ENCODE results near the gene MAP3K7CL.

MAP3K7CL gene

GRCh38 chr21:29189353-29189752 lies 58.9 kb downstream of the MAP3K7CL start:
- TF ChIP-seq EP300 (IDR thresholded peaks at IDR 0.05; ENCODE audit: borderline replicate concordance) (no peak), REST (IDR thresholded peaks at IDR 0.05; ENCODE audit: low read depth) (no peak), USF1 (IDR thresholded peaks at IDR 0.05) (no peak), CEBPB (IDR thresholded peaks at IDR 0.05) (no peak), CREB1 (IDR thresholded peaks at IDR 0.05; ENCODE audit: low read depth) (no peak), TCF12 (IDR thresholded peaks at IDR 0.05; ENCODE audit: low read depth) (no peak), ZBTB7A (IDR thresholded peaks at IDR 0.05; ENCODE audit: low read depth) (no peak), FOXM1 (IDR thresholded peaks at IDR 0.05; ENCODE audit: borderline replicate concordance, low read depth) (no peak), TEAD4 (IDR thresholded peaks at IDR 0.05) (no peak), YY1 (IDR thresholded peaks at IDR 0.05; ENCODE audit: low read depth) (no peak), MAX (IDR thresholded peaks at IDR 0.05) (no peak), NFIC (IDR thresholded peaks at IDR 0.05) (no peak), TAF1 (IDR thresholded peaks at IDR 0.05; ENCODE audit: low read depth) (no peak), RAD21 (IDR thresholded peaks at IDR 0.05; ENCODE audit: low read depth) (no peak), EGR1 (IDR thresholded peaks at IDR 0.05) (no peak)

- TF ChIP-seq MAX (IDR thresholded peaks at IDR 0.05) (no peak), NFIC (IDR thresholded peaks at IDR 0.05) (no peak), ZBTB7A (IDR thresholded peaks at IDR 0.05; ENCODE audit: low read depth) (no peak), TEAD4 (IDR thresholded peaks at IDR 0.05) (no peak), EP300 (IDR thresholded peaks at IDR 0.05; ENCODE audit: borderline replicate concordance) (no peak)
These were observed 60.5 kb downstream of the MAP3K7CL start for GRCh38 chr21:29190923-29191331.

- TF ChIP-seq TEAD4 (IDR thresholded peaks at IDR 0.05): no peak
- no peak for TF ChIP-seq YY1 (IDR thresholded peaks at IDR 0.05; ENCODE audit: low read depth)
- TF ChIP-seq TCF12 (IDR thresholded peaks at IDR 0.05; ENCODE audit: low read depth): no peak
- TF ChIP-seq CREB1 (IDR thresholded peaks at IDR 0.05; ENCODE audit: low read depth): no peak
- TF ChIP-seq EGR1 (IDR thresholded peaks at IDR 0.05): no peak
- TF ChIP-seq MAX (IDR thresholded peaks at IDR 0.05): no peak
- TF ChIP-seq ZBTB7A (IDR thresholded peaks at IDR 0.05; ENCODE audit: low read depth): no peak
- TF ChIP-seq USF1 (IDR thresholded peaks at IDR 0.05): no peak
- TF ChIP-seq TAF1 (IDR thresholded peaks at IDR 0.05; ENCODE audit: low read depth): no peak
- no peak for TF ChIP-seq FOXM1 (IDR thresholded peaks at IDR 0.05; ENCODE audit: borderline replicate concordance, low read depth)
- no peak for TF ChIP-seq EP300 (IDR thresholded peaks at IDR 0.05; ENCODE audit: borderline replicate concordance)
- TF ChIP-seq RAD21 (IDR thresholded peaks at IDR 0.05; ENCODE audit: low read depth): no peak
- no peak for TF ChIP-seq REST (IDR thresholded peaks at IDR 0.05; ENCODE audit: low read depth)
- TF ChIP-seq CEBPB (IDR thresholded peaks at IDR 0.05): no peak
- no peak for TF ChIP-seq NFIC (IDR thresholded peaks at IDR 0.05)
These were observed 62.6 kb downstream of the MAP3K7CL start for GRCh38 chr21:29193072-29193471.

- TF ChIP-seq USF1 (IDR thresholded peaks at IDR 0.05): no peak
- TF ChIP-seq CEBPB (IDR thresholded peaks at IDR 0.05): no peak
These were observed 63.5 kb downstream of the MAP3K7CL start for GRCh38 chr21:29193901-29194300.

GRCh38 chr21:29194342-29194741 lies 63.9 kb downstream of the MAP3K7CL start:
- no peak for TF ChIP-seq CREB1 (IDR thresholded peaks at IDR 0.05; ENCODE audit: low read depth)
- TF ChIP-seq TEAD4 (IDR thresholded peaks at IDR 0.05): no peak
- no peak for TF ChIP-seq MAX (IDR thresholded peaks at IDR 0.05)
- no peak for TF ChIP-seq REST (IDR thresholded peaks at IDR 0.05; ENCODE audit: low read depth)
- TF ChIP-seq NFIC (IDR thresholded peaks at IDR 0.05): no peak
- no peak for TF ChIP-seq EGR1 (IDR thresholded peaks at IDR 0.05)
- no peak for TF ChIP-seq EP300 (IDR thresholded peaks at IDR 0.05; ENCODE audit: borderline replicate concordance)
- no peak for TF ChIP-seq USF1 (IDR thresholded peaks at IDR 0.05)
- no peak for TF ChIP-seq ZBTB7A (IDR thresholded peaks at IDR 0.05; ENCODE audit: low read depth)
- TF ChIP-seq TCF12 (IDR thresholded peaks at IDR 0.05; ENCODE audit: low read depth): no peak
- TF ChIP-seq FOXM1 (IDR thresholded peaks at IDR 0.05; ENCODE audit: borderline replicate concordance, low read depth): no peak
- TF ChIP-seq RAD21 (IDR thresholded peaks at IDR 0.05; ENCODE audit: low read depth): no peak
- no peak for TF ChIP-seq YY1 (IDR thresholded peaks at IDR 0.05; ENCODE audit: low read depth)
- no peak for TF ChIP-seq CEBPB (IDR thresholded peaks at IDR 0.05)
- TF ChIP-seq TAF1 (IDR thresholded peaks at IDR 0.05; ENCODE audit: low read depth): no peak

Measured in Ishikawa (cell line).